Measurements from ENCODE around the gene PDX1.
A peak's percentile ranks its signal among the peaks of the same experiment; 100 is the strongest.

Gene PDX1

DNA sequence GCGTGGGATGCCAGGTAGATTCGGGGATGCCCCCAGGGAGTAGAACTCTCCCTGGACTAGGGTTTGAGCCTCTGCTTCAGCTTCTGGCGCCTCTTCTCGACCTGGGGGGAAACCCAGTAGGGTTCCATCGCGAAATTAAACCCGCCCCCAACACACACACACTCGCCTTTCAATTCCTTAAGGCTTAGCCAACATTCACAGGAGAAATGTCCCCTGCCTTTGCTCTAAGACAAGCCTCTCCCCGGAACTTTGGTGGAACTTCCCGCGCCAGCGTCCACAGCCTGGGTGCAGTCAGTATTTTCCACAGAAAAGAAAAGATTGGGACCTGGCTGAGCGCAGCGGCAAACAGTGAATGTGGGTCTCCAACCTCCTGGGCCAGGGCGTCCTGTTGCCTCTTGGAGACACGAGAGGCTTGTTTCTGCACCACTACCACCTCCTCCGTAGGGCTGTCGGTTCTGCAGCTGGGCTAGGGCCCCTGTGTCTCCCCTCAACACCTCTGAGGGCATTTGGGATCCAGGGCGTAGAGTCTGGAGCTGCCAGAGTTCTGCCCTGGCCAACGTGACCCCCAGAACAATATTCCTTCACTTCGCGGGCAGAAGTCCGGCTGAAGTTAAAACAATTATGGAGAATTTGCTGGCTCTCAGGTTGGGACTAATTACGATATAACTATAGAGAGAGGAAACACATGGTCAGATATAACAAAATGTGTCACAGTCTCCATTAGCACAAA, 3.2 kb downstream of the PDX1 start:
- no peak for DNase-seq (ENCODE audit: low read depth in 2 of 2)

DNA sequence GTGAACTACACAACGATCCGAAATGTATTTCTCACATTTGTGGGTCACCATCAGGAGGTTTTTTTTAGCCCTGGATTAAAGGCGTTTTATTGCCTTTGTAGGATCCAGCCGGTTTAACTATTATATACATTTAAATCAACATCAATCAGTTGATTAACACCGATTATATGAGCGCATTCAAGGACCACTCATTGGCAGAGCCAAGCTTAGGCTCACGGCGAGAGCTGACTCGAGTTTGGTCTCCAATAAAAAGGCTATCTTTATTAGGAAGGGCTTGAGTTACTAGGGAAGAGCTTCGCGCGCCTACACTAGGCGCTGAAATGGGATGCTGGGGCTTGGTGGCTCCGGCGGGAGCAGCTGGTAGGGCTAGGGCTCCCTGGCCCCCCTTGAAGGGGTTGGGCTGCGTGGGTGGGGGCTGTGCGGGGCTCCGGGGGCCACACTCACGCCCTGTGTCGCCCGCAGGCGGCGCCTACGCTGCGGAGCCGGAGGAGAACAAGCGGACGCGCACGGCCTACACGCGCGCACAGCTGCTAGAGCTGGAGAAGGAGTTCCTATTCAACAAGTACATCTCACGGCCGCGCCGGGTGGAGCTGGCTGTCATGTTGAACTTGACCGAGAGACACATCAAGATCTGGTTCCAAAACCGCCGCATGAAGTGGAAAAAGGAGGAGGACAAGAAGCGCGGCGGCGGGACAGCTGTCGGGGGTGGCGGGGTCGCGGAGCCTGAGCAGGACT, 4.2 kb downstream of the PDX1 start:
- no peak for DNase-seq (ENCODE audit: low read depth in 2 of 2)

DNA sequence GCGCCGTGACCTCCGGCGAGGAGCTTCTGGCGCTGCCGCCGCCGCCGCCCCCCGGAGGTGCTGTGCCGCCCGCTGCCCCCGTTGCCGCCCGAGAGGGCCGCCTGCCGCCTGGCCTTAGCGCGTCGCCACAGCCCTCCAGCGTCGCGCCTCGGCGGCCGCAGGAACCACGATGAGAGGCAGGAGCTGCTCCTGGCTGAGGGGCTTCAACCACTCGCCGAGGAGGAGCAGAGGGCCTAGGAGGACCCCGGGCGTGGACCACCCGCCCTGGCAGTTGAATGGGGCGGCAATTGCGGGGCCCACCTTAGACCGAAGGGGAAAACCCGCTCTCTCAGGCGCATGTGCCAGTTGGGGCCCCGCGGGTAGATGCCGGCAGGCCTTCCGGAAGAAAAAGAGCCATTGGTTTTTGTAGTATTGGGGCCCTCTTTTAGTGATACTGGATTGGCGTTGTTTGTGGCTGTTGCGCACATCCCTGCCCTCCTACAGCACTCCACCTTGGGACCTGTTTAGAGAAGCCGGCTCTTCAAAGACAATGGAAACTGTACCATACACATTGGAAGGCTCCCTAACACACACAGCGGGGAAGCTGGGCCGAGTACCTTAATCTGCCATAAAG, 4.8 kb downstream of the PDX1 start:
- DNase-seq (ENCODE audit: low read depth in 2 of 2) = no peak

DNA sequence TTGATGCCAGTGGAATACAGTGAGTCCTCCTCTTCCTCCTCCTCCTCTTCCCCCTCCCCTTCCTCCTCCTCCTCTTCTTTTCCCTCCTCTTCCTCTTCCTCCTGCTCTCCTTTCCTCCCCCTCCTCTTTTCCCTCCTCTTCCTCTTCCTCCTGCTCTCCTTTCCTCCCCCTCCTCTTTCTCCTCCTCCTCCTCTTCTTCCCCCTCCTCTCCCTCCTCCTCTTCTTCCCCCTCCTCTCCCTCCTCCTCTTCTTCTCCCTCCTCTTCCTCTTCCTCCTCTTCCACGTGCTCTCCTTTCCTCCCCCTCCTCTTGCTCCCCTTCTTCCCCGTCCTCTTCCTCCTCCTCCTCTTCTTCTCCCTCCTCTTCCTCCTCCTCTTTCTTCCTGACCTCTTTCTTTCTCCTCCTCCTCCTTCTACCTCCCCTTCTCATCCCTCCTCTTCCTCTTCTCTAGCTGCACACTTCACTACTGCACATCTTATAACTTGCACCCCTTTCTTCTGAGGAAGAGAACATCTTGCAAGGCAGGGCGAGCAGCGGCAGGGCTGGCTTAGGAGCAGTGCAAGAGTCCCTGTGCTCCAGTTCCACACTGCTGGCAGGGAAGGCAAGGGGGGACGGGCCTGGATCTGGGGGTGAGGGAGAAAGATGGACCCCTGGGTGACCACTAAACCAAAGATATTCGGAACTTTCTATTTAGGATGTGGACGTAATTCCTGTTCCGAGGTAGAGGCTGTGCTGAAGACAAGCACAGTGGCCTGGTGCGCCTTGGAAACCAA, 5.6 kb downstream of the PDX1 start:
- no peak for DNase-seq (ENCODE audit: low read depth in 2 of 2)

DNA sequence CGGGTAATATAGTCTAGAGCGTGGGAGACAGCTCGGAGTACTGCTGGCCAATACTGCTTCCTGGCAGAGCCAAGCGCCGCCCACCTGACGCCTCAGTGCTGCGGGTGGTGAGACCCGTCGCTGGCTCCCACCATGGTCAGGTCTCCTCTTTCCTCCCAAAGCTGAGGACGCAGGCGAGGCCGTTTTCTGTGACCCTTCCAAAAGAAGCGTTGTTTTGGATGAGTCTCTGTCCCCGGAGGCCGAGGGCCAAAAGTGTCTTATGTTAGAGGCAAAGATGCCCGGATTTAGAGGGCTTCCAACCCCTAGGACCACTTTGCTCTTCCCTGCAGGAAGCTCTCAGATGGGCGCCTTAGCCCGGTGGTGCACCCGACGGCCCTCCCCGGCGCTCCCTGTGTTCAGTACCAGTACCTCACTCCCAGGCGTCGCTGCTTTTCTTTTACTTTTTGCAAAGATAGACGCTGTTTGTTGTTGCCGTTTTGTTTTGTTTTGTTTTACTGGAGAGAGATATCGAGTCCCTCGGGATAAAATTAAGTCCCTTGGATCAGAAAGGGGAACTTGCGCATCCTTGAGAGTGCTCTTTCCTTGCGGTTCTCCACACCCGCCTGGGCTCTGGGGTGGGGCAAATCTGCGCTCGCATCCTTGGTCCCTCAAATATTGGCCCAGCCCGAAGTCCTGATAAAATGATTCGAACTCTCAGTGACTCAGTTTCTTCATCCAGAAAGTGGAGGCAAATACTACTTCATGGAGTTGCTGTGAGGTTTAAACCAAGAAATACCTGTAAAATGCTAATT, 7.0 kb downstream of the PDX1 start:
- DNase-seq (ENCODE audit: low read depth in 2 of 2) = no peak

DNA sequence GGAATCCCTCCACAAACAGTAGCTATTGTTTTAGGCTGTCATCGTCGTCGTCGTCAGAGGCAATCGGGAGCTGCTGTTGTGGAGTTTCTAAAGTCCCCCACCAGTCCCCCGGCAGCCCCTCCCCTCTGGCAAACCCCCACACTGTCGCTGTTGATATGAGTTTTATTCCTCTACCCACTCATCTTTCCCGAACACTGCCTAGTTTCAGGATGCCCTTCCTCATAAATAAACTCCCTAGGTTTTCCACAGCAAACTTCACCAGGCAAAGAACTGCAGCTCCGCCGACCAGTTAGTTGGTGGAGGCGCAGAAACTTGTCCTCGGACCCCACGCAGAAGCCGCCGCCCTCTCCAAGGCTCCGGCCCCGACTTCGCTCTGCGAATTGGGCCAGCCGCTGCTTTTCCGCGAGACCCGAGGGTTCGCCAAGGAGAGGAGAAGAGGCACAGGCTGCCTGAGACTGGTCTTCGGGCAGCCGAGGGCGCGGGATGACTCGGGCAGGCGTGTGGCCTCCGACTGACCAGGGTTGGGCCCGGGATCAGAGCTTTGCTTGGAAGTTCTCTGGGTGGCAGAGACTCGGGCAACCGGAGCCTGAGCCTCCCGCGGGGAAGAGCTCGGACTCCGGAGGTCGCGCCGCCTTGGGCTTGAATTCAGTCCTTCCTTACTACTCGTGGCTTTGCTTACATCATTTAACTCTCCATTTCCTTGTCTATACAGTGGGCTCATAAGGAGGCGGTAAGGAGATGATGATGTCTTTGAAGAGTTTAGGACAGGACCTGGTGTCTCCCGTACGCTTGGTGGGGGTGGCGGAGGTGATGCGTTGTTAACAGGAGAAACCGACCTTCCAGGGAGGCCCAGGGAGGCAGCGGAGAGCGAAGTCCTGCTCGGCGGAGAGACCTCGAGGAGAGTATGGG, 7.9 kb downstream of the PDX1 start:
- no peak for DNase-seq (ENCODE audit: low read depth in 2 of 2)

DNA sequence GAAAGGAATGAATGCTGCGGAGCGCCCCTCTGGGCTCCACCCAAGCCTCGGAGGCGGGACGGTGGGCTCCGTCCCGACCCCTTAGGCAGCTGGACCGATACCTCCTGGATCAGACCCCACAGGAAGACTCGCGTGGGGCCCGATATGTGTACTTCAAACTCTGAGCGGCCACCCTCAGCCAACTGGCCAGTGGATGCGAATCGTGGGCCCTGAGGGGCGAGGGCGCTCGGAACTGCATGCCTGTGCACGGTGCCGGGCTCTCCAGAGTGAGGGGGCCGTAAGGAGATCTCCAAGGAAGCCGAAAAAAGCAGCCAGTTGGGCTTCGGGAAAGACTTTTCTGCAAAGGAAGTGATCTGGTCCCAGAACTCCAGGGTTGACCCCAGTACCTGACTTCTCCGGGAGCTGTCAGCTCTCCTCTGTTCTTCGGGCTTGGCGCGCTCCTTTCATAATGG, 8.6 kb downstream of the PDX1 start:
- no peak for DNase-seq (ENCODE audit: low read depth in 2 of 2)

DNA sequence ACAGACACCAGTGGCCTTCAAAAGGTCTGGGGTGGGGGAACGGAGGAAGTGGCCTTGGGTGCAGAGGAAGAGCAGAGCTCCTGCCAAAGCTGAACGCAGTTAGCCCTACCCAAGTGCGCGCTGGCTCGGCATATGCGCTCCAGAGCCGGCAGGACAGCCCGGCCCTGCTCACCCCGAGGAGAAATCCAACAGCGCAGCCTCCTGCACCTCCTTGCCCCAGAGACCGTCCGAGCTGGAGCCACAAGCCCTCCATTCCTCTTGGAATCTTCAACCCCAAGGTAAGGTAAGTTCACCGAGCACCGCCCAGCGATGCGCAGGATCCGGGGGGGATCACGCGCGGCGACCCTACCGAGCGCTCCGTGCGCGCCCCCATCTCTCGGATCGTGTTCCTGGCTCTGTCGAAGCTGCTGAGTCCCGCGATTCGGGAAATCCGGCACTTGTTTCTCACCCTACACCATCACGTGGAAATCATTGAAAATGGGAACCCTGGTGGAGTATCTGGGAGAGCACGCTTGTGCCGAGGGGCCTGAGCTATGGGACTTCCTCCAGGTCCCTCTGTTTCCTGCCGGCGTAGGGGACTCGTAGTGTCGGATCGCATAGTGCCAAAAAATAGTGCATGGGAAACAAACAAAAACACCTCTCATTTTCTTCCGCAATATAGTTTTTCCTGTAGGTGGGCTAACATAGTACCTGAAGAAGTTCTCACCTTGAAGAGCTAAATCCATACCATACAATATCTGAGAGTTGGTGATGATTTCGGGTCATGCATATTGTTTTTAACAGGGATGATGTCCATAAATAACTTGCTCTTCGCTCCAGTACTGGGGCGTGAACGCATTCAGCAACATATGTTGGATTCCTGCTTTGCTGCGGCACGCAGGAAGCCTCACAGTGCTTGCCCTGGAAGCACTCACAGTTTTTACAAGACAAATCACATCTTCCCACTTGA, 9.3 kb downstream of the PDX1 start:
- no peak for DNase-seq (ENCODE audit: low read depth in 2 of 2)

DNA sequence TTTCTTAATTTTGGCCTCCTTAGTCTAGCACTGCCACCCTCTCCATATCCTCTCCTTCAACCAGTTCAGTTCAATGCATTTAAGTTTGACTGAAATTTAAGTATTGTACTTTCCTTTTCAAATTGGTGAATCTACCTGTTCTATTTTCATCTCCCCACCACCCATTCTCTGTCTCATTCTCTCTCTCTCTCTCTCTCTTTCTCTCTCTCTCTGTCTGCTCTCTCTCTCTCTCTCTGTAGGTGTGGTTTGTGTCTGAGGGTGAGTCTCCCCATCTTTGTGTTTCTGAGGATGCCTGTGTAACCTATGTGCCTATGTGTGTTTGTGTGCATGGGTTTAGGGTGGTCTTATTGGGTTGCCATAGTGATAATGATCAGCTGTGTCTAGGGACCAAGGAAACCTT, 10.1 kb downstream of the PDX1 start:
- DNase-seq (ENCODE audit: low read depth in 2 of 2) = no peak

DNA sequence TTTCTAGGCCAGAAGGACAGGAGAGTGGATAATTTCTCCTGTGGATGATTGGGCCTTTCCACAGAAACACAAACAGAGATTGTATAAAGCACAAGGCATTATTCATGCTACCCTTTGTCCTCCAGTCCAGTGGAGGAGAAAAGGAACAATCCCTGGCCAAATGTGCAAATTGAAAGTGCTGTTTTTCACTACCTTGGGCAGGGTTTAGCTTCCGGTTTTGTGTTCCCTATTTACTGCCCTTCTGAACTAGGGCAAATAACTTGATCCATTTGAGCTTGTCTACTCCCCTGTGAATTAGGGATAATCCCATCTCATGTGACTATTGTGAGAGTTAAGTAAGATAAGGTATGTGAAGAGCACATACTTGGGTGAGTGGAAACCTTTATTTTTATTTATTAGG, 13.3 kb downstream of the PDX1 start:
- no peak for DNase-seq (ENCODE audit: low read depth in 2 of 2)

DNA sequence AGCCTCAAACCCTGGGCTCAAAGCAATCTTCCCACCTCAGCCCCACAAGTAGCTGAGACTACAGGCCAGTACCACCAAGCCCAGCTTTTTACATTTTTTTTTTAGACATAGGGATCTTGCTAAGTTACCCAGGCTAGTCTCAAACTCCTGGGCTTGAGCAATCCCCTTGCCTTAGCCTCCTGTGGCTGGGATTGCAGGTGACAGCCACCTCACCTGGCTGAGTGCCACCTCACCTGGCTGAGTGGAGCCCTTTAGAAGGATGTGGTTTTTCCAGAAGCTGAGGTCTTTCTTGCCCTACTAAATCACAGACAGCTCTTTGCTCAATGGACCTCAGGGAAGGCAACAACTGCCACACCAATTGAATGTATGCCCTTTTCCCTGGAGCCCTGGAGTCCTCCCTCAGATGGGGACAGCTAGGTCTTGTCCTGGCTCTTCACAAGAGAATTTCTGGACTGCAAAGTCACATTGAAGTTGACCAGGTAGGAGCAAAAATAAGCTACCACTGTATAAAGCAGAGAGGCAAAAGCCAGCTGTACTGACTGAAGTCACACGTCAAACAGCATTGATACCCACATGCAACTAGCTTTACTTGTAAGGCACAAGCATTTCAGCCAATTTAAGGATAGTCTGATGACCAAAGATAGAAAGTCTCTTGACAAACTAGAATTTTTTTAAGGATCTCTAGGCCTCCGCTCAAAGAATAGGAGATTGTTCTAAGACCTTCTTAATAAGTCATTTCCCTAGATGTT, 14.0 kb downstream of the PDX1 start:
- no peak for DNase-seq (ENCODE audit: low read depth in 2 of 2)

DNA sequence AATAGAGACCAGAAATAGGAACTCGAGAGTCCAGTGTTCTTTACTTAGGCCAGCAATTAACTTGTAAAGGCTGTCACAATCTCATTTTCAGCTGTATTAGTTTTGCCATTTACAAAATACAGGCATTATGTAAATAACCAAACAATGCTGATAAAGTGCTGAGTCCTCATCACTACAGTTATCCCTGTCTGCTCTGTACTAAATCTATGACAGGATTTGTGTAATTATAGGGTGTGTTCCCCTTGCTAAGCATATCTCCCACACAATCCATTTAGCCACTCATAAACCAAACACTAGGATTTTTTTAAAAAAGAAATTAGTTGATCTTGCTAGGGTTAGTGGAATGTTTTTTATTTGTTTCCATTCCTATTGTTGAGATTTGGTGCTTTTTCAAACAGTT, 23.2 kb downstream of the PDX1 start:
- DNase-seq (ENCODE audit: low read depth in 2 of 2) = no peak

DNA sequence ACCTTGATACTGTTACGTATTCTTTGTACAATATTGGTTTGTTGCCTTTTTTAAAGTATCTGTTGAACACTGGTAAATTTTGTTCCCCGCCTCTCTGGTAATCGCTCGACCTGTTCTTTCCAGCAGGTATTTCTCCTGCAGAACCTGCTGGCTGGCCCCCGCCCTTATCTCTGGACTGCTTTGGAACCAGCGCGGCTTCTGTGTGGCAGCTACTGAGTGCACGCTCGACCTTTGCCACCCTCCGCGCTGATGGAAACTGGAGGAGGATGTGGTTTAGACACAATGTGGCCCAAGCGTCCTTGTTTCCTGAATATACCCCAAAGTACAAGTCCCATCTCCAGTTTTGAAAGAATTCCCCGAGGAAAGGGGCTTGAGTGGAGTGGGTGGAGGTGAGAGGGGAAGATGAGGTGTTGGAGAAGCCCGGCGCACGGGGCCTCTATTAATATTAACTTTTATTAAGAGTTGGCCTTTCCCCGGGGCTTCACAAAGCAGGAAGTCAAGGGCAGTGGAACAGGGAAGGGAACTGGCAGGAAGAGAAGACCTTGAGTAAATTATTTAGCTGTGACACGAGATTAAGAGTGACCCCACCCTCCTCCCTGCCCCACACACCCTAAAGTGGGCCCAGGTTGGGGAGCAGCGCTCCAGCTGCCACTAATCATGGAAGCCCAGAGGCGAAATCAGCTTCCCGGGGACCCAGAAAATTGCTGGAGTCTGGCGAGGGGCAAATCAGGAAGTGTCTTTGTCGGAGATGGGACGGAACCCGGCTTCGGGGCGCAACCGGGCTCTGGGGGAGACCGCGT, 33.3 kb downstream of the PDX1 start:
- no peak for DNase-seq (ENCODE audit: low read depth in 2 of 2)

DNA sequence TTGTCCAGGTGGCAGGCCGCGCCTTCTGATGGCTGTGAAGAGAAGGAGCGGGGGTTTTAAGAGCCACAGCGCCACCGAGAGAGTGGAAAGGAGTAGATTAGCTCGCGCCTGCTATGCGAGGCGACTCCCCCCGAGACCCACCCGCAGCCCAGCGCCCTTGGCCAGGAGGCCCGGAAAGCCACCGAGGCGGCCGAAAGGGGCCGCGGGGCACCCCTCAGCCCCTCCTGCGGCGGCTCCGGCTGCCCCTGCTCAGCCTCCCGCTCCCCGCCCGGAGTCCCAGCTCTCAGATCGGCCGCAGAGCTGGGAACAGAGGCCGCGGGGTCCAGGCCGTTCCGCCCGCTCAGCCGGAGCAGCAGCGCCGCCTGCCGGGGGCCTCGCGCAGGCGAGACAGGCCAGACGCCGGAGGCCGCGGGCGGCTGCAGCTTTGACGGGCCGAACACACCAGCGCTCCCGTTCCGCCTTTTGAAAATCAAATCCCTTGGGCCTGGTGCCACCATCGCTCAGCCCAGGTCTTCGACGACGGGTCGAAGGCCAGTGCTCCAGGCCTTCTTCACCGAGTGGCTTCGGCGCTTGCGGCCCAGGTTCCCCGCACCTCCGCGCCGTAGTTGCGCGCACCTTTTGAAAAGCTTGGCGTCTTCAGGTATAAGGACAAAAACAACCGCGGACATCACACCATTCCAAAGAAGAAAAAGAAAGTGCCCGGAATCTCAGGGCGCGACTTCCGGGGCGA, 34.0 kb downstream of the PDX1 start:
- peak; percentile 12 to 15 for DNase-seq (ENCODE audit: low read depth in 2 of 2)

DNA sequence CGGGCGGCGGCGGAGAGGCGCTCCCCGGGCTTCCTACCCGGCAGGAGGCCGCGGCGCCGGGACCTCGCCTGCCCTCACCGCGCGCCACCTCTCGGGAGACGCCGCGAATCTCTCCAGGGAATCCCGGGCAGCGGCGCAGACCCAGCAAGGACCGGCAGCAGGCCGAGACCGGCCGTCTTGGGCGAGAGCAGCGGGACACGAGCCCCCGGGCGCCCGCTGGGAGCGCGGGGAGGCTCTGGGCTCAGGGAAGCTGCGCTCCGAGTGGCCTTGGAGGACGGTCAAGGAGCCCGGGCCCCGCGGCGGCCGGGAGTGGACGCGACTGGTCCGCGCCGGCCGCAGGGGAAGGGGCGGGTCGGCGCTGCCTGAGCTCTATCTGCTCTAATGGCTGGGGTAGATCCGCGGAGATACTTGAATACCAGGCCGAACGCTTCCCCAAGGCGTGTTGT, 34.6 kb downstream of the PDX1 start:
- DNase-seq (ENCODE audit: low read depth in 2 of 2) = no peak

DNA sequence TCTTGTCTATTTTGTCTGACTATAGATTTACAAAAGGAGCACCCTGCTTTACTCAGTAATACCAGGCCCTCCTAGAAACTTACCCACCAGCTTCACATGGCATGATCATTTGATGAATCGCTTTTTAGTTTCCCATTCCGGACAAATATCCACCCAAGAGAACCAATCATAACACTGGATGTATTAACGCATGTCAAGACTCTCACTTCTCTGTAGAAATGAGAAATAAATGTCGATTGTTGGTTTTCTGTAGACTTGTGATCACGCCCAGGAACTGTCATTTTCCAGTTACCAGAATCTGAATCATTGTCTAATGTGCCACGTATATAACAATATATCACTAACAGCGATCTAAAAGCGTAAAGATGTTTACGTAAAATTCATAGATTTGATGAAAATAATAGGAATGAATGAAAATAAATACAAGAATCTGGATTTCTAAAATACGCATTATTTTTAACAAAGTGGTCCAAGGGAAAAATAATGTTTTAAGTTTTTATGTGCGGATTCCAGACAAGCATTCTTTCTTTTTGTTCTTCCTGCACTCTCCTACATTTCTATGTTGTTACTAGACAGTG, 35.3 kb downstream of the PDX1 start:
- DNase-seq (ENCODE audit: low read depth in 2 of 2) = no peak

All from fibroblast of skin of left biceps (primary cell).